IMR-90 (cell line): ENCODE measurements around the gene PLD1. TPM values are rescaled to one million over a fixed set of nuclear protein-coding genes. Genes with fewer than 3 reads are reported as not detected.
"Not testable (repeated sequence)": the region's sequence is repeated elsewhere in the genome, so short reads cannot be mapped to it uniquely, and the experiment has no call there.

Source experiments
- ATAC-seq: fragments of 200-7000 bp; cut with Tn5 transposase; 2 replicates; pipeline ENCODE4 v1.9.1; 2020; ENCODE audit warnings: low read depth, mild to moderate bottlenecking, moderate library complexity
- BruUV-seq: library from RNA; stranded (reverse); fragments of 400-500 nt; replicated peaks from 2 replicates; lab custom pipeline; 2021; lab: Mats Ljungman, UMichigan
- CTCF ChIA-PET: fragments of 300-600 bp; formaldehyde crosslinking; extraction: SDS; loops from one replicate; lab custom pipeline; 2021; ENCODE audit warnings: antibody characterized with exemption; lab: Yijun Ruan, JAX
- POLR2A ChIA-PET: fragments of 300-600 bp; sonication (Branson Sonifier 250); formaldehyde crosslinking; loops from one replicate; lab custom pipeline; 2022; ENCODE audit warnings: antibody characterized with exemption; ENCODE audit not compliant: unreplicated experiment; lab: Charles Lee
- DNase-seq: peaks from one replicate; pipeline ENCODE4 v3.0.0; 2013
- H2AFZ ChIP-seq: replicated peaks from 2 replicates; pipeline ENCODE3; 2013; ENCODE audit warnings: low read length, mild to moderate bottlenecking; ENCODE audit not compliant: poor library complexity
- H2AK5ac ChIP-seq: 2 replicates; pipeline ENCODE4 v1.6.1; 2013; ENCODE audit warnings: low read depth, low read length, inconsistent platforms
- H2AK9ac ChIP-seq: replicated peaks from 2 replicates; pipeline ENCODE3; 2013; ENCODE audit warnings: mild to moderate bottlenecking, low read depth, low read length, moderate library complexity; ENCODE audit not compliant: poor library complexity
- H2BK120ac ChIP-seq: 2 replicates; pipeline ENCODE4 v1.6.1; 2013; ENCODE audit warnings: low read depth, low read length, inconsistent platforms
- H2BK15ac ChIP-seq: 3 replicates; pipeline ENCODE4 v1.6.1; 2013; ENCODE audit warnings: low read depth, low read length, inconsistent platforms
- H2BK20ac ChIP-seq: 2 replicates; pipeline ENCODE4 v1.6.1; 2013; ENCODE audit warnings: low read depth, mild to moderate bottlenecking, inconsistent platforms, low read length, moderate library complexity
- H2BK5ac ChIP-seq: 2 replicates; pipeline ENCODE4 v1.6.1; 2013; ENCODE audit warnings: mild to moderate bottlenecking, low read depth, low read length, inconsistent platforms; ENCODE audit not compliant: poor library complexity, severe bottlenecking
- H3K14ac ChIP-seq: replicated peaks from 2 replicates; pipeline ENCODE4 v1.6.1; 2013; ENCODE audit warnings: low read depth, low read length, inconsistent platforms
- H3K18ac ChIP-seq: 2 replicates; pipeline ENCODE4 v1.6.1; 2013; ENCODE audit warnings: low read depth, low read length, control low read depth
- H3K23ac ChIP-seq: 2 replicates; pipeline ENCODE4 v1.6.1; 2013; ENCODE audit warnings: low read depth, low read length, inconsistent platforms
- H3K27ac ChIP-seq: 2 replicates; pipeline ENCODE4 v1.5.1; 2013; ENCODE audit warnings: mild to moderate bottlenecking, control low read depth, low read length; ENCODE audit not compliant: insufficient read depth
- H3K27me3 ChIP-seq: 2 replicates; pipeline ENCODE4 v1.6.1; 2013; ENCODE audit warnings: low read length; ENCODE audit not compliant: control insufficient read depth, insufficient read depth
- H3K36me3 ChIP-seq: 2 replicates; pipeline ENCODE4 v1.6.1; 2013; ENCODE audit warnings: low read length, mixed read lengths; ENCODE audit not compliant: control insufficient read depth, insufficient read depth
- H3K4ac ChIP-seq: 2 replicates; pipeline ENCODE4 v1.6.1; 2013; ENCODE audit warnings: low read depth, low read length, inconsistent platforms
- H3K4me1 ChIP-seq: 2 replicates; pipeline ENCODE4 v1.6.1; 2013; ENCODE audit warnings: low read length, mixed read lengths; ENCODE audit not compliant: control insufficient read depth, insufficient read depth
- H3K4me2 ChIP-seq: 2 replicates; pipeline ENCODE4 v1.6.1; 2013; ENCODE audit warnings: low read depth, mild to moderate bottlenecking, control low read depth, low read length, moderate library complexity
- H3K4me3 ChIP-seq: 2 replicates; pipeline ENCODE4 v1.5.1; 2013; ENCODE audit warnings: low read depth, mild to moderate bottlenecking, control low read depth, low read length, moderate library complexity; ENCODE audit not compliant: insufficient read depth
- H3K56ac ChIP-seq: 2 replicates; pipeline ENCODE4 v1.6.1; 2013; ENCODE audit warnings: low read length, inconsistent platforms; ENCODE audit not compliant: insufficient read depth; ENCODE audit errors: extremely low read depth
- H3K79me1 ChIP-seq, 2 experiments: 2 replicates each; pipeline ENCODE4 v1.6.1; 2013; ENCODE audit warnings: low read length in 2 of 2, inconsistent platforms in 1 of 2, low read depth in 1 of 2
- H3K9ac ChIP-seq: 2 replicates; pipeline ENCODE4 v1.6.1; 2013; ENCODE audit warnings: low read depth, low read length, control low read depth
- H3K9me1 ChIP-seq: 2 replicates; pipeline ENCODE4 v1.6.1; 2013; ENCODE audit warnings: low read length, inconsistent platforms; ENCODE audit not compliant: insufficient read depth
- H3K9me3 ChIP-seq: 2 replicates; pipeline ENCODE4 v1.6.1; 2013; ENCODE audit warnings: low read length; ENCODE audit not compliant: control insufficient read depth, insufficient read depth
- H4K20me1 ChIP-seq: 2 replicates; pipeline ENCODE4 v1.6.1; 2013; ENCODE audit warnings: low read length, inconsistent platforms; ENCODE audit not compliant: insufficient read depth
- H4K5ac ChIP-seq: 2 replicates; pipeline ENCODE4 v1.6.1; 2013; ENCODE audit warnings: mild to moderate bottlenecking, low read depth, low read length, control low read depth
- H4K8ac ChIP-seq, 2 experiments: 2 replicates each; pipeline ENCODE4 v1.6.1; 2013; ENCODE audit warnings: low read depth in 2 of 2, low read length in 2 of 2, control low read depth in 1 of 2, inconsistent platforms in 1 of 2
- H4K91ac ChIP-seq: 2 replicates; pipeline ENCODE4 v1.6.1; 2013; ENCODE audit warnings: low read depth, low read length, inconsistent platforms; ENCODE audit not compliant: insufficient read depth
- CEBPB ChIP-seq: IDR thresholded peaks from 2 replicates; pipeline ENCODE4 v1.6.1; 2012; ENCODE audit warnings: low read depth, low read length, improper control_type of control experiment
- CHD1 ChIP-seq: IDR thresholded peaks from 2 replicates; pipeline ENCODE4 v1.6.1; 2012; ENCODE audit warnings: low read depth, low read length, improper control_type of control experiment
- CTCF ChIP-seq: conservative IDR thresholded peaks from 2 replicates; pipeline ENCODE4 v1.5.1; 2012; ENCODE audit warnings: mild to moderate bottlenecking, low read depth, low read length, improper control_type of control experiment
- FOS ChIP-seq: fragments of 150-350 bp; IDR thresholded peaks from 2 replicates; pipeline ENCODE4 v1.6.1; 2016; ENCODE audit warnings: low read depth, low read length
- MAZ ChIP-seq: IDR thresholded peaks from 2 replicates; pipeline ENCODE4 v1.6.1; 2012; ENCODE audit warnings: low read depth, mild to moderate bottlenecking, low read length, improper control_type of control experiment, moderate library complexity, borderline replicate concordance
- POLR2A ChIP-seq: IDR thresholded peaks from 2 replicates; pipeline ENCODE4 v1.6.1; 2012; ENCODE audit warnings: mild to moderate bottlenecking, low read depth, low read length
- RAD21 ChIP-seq: IDR thresholded peaks from 2 replicates; pipeline ENCODE4 v1.6.1; 2012; ENCODE audit warnings: low read length, improper control_type of control experiment
- RCOR1 ChIP-seq: IDR thresholded peaks from 2 replicates; pipeline ENCODE4 v1.6.1; 2012; ENCODE audit warnings: mild to moderate bottlenecking, low read length, improper control_type of control experiment; ENCODE audit not compliant: insufficient replicate concordance
- RFX5 ChIP-seq: IDR thresholded peaks from 2 replicates; pipeline ENCODE4 v1.8.0; 2012; ENCODE audit warnings: low read depth, mild to moderate bottlenecking, low read length, moderate library complexity
- USF2 ChIP-seq: fragments of 150-350 bp; IDR thresholded peaks from 2 replicates; pipeline ENCODE4 v1.6.1; 2017; ENCODE audit warnings: mild to moderate bottlenecking, antibody characterized with exemption, low read length, low read depth
- WGBS, 2 experiments: methylation state at CpG; one replicate each; pipeline versions ENCODE4 v1.1.5 to v1.1.7; 2013; ENCODE audit warnings: missing lambda C conversion rate in 2 of 2; ENCODE audit not compliant: insufficient read length in 1 of 2; ENCODE audit errors: extremely low coverage in 2 of 2; 5-methylcytosine and 5-hydroxymethylcytosine counted together
- dilution Hi-C: fragments of 300-500 bp; cut with HindIII; formaldehyde crosslinking; loops from one replicate; pipeline ENCODE4 v1.14.3; 2018; ENCODE audit warnings: low sequenced_read_pairs; ENCODE audit not compliant: unreplicated experiment
- in situ Hi-C: fragments of 300-500 bp; cut with MboI; formaldehyde crosslinking; loops from 3 replicates; pipeline ENCODE4 v1.14.3; 2019; ENCODE audit warnings: low sequenced_read_pairs, inconsistent platforms, mixed read lengths
- intact Hi-C: fragments of 100-400 bp; cut with micrococcal nuclease; formaldehyde crosslinking; loops from 2 replicates; pipeline ENCODE4 v1.10.0; 2022
- polyA plus RNA-seq, 3 experiments: library from polyadenylated mRNA; depleted of rRNA; stranded (reverse); fragments of >200 nt; gene quantifications; 2 replicates each; pipeline ENCODE4 v1.2.3, GENCODE V29; 2012; ENCODE audit warnings: low replicate concordance in 1 of 3
- total RNA-seq: library from RNA; depleted of rRNA; stranded (reverse); fragments of >200 nt; gene quantifications from 2 replicates; pipeline ENCODE4 v1.2.3, GENCODE V29; 2012

Gene PLD1
- total and polyA plus RNA-seq, 2 of the 4 experiments (the other 2 are of a cell fraction) = 3.3 to 9.7 TPM

- no peak for TF ChIP-seq CTCF
- peak; percentile 47 for TF ChIP-seq RAD21
- peak; percentile 11 for TF ChIP-seq RCOR1
- no peak for TF ChIP-seq CHD1
- TF ChIP-seq USF2 = no peak
- peak; percentile 71 for TF ChIP-seq POLR2A
- no peak for TF ChIP-seq RFX5
- no peak for TF ChIP-seq CEBPB
- peak; percentile 31; the same call in 1 of the 2 replicates for TF ChIP-seq FOS
- TF ChIP-seq MAZ = peak; percentile 65; the same call in 1 of the 2 replicates
These were observed at the start of gene PLD1 (continued) for GRCh38 chr3:171809861-171810628.

- DNase-seq, H3K23ac ChIP-seq, H4K8ac ChIP-seq, H3K9ac ChIP-seq, H3K56ac ChIP-seq, POLR2A ChIA-PET, H3K27ac ChIP-seq, H4K91ac ChIP-seq, dilution Hi-C loops, H2AK5ac ChIP-seq, H3K79me1 ChIP-seq, H3K4ac ChIP-seq, H3K9me3 ChIP-seq, H3K27me3 ChIP-seq, ATAC-seq, H3K9me1 ChIP-seq, CTCF ChIA-PET, intact Hi-C loops, H3K14ac ChIP-seq, BruUV-seq, H3K18ac ChIP-seq, H3K4me3 ChIP-seq, H4K5ac ChIP-seq, in situ Hi-C loops, H2BK5ac ChIP-seq, H2BK20ac ChIP-seq, H3K4me2 ChIP-seq, H3K36me3 ChIP-seq, H2BK120ac ChIP-seq, H2AK9ac ChIP-seq, H2BK15ac ChIP-seq, H2AFZ ChIP-seq, H4K20me1 ChIP-seq: not testable (repeated sequence)
- peaks cover 12% of the 10 kb centered on the region for H3K4me1 ChIP-seq
- no CpG with 5 or more reads among the region's 4 CpGs for whole genome bisulfite sequencing, 2 experiments
These were observed 48.5 kb upstream of the PLD1 start for GRCh38 chr3:171858770-171859169.
